Urinary bladder (tissue), 4 donors: ENCODE results near the gene COX4I2. TPM values are rescaled to one million over a fixed set of nuclear protein-coding genes. Genes with fewer than 3 reads are reported as not detected.

Source experiments
- DNase-seq: peaks from one replicate; pipeline ENCODE4 v3.0.0-alpha.2; 2015; ENCODE audit errors: extremely low spot score
- H3K27ac ChIP-seq: one replicate; pipeline ENCODE4 v1.5.1; 2013; ENCODE audit warnings: low read depth, mild to moderate bottlenecking, moderate library complexity
- H3K36me3 ChIP-seq: one replicate; pipeline ENCODE4 v1.6.1; 2013; ENCODE audit warnings: mild to moderate bottlenecking, moderate library complexity; ENCODE audit not compliant: insufficient read depth
- H3K4me1 ChIP-seq: one replicate; pipeline ENCODE4 v1.6.1; 2013; ENCODE audit warnings: mild to moderate bottlenecking, moderate library complexity; ENCODE audit not compliant: insufficient read depth
- H3K4me3 ChIP-seq: one replicate; pipeline ENCODE4 v1.5.1; 2013; ENCODE audit warnings: low read depth, low read length
- WGBS: extraction: QIAGEN DNeasy Blood & Tissue Kit; methylation state at CpG from one replicate; pipeline ENCODE4 v1.1.7; 2013; 5-methylcytosine and 5-hydroxymethylcytosine counted together
- polyA plus RNA-seq: library from polyadenylated mRNA; stranded (reverse); fragments of 200-250 nt; gene quantifications from one replicate; pipeline ENCODE4 v1.2.3, GENCODE V29; 2013
- total RNA-seq: library from RNA; depleted of rRNA; stranded (reverse); fragments of >200 nt; gene quantifications from one replicate; pipeline ENCODE4 v1.2.3, GENCODE V29; 2014
- donor health status: healthy with polysubstance abuse.
- donor health status: healthy.

Gene COX4I2
- total and polyA plus RNA-seq, 2 donors, result 4.8 to 10.1 TPM

- no peak overlapping the region for H3K4me3 ChIP-seq
- H3K27ac ChIP-seq, result peak overlapping the region; percentile 34
- no peaks in the 10 kb centered on the region for H3K36me3 ChIP-seq
- H3K4me1 ChIP-seq, result peaks cover 2% of the 10 kb centered on the region
- DNase-seq, result no peak
- 43% methylated on average over 3 of the region's 3 CpGs for WGBS
These were observed 32.2 kb downstream of the COX4I2 start for GRCh38 chr20:31669876-31670275.

- Histone ChIP-seq H3K36me3 (no peaks in the 10 kb centered on the region), H3K4me3 (no peak overlapping the region), H3K27ac (peak overlapping the region; percentile 80), H3K4me1 (peaks cover 2% of the 10 kb centered on the region)
- no peak for DNase-seq
- WGBS, result 31% methylated on average over 10 of the region's 10 CpGs
These were observed 32.9 kb downstream of the COX4I2 start for GRCh38 chr20:31670371-31671228.

GRCh38 chr20:31671324-31671723 lies 33.6 kb downstream of the COX4I2 start:
- Histone ChIP-seq H3K27ac (peak overlapping the region; percentile 80), H3K4me1 (peaks cover 2% of the 10 kb centered on the region), H3K4me3 (no peak overlapping the region), H3K36me3 (no peaks in the 10 kb centered on the region)
- DNase-seq, result no peak
- WGBS, result 97% methylated on average over 2 of the region's 2 CpGs

GRCh38 chr20:31673435-31673834 lies 35.7 kb downstream of the COX4I2 start:
- Histone ChIP-seq H3K27ac (no peak overlapping the region), H3K36me3 (no peaks in the 10 kb centered on the region), H3K4me3 (no peak overlapping the region), H3K4me1 (peaks cover 2% of the 10 kb centered on the region)
- no peak for DNase-seq

- no peak for DNase-seq
- H3K4me3 ChIP-seq, result no peak overlapping the region
- peaks cover 2% of the 10 kb centered on the region for H3K4me1 ChIP-seq
- H3K27ac ChIP-seq, result no peak overlapping the region
- H3K36me3 ChIP-seq, result no peaks in the 10 kb centered on the region
- 70% methylated on average over 2 of the region's 2 CpGs for WGBS
These were observed 36.3 kb downstream of the COX4I2 start for GRCh38 chr20:31673943-31674463.

- peaks cover 2% of the 10 kb centered on the region for H3K4me1 ChIP-seq
- DNase-seq, result no peak
These were observed 37.4 kb downstream of the COX4I2 start for GRCh38 chr20:31674895-31675827.

GRCh38 chr20:31675828-31676608 lies 38.3 kb downstream of the COX4I2 start:
- peaks cover 2% of the 10 kb centered on the region for H3K4me1 ChIP-seq
- no peak overlapping the region for H3K4me3 ChIP-seq
- H3K27ac ChIP-seq, result no peak overlapping the region
- WGBS, result 57% methylated on average over 11 of the region's 11 CpGs
- no peak for DNase-seq
- no peaks in the 10 kb centered on the region for H3K36me3 ChIP-seq

More at GRCh38 chr20:31674895-31675827, 37.4 kb downstream of the COX4I2 start:
- H3K27ac ChIP-seq, result peak overlapping the region; percentile 12
- 43% methylated on average over 10 of the region's 10 CpGs for WGBS
- H3K4me3 ChIP-seq, result no peak overlapping the region
- no peaks in the 10 kb centered on the region for H3K36me3 ChIP-seq

- Histone ChIP-seq H3K4me1 (peaks cover 2% of the 10 kb centered on the region), H3K36me3 (no peaks in the 10 kb centered on the region), H3K27ac (no peak overlapping the region), H3K4me3 (no peak overlapping the region)
- DNase-seq, result no peak
- 90% methylated on average over 7 of the region's 7 CpGs for WGBS
These were observed 38.9 kb downstream of the COX4I2 start for GRCh38 chr20:31676609-31676989.

GRCh38 chr20:31677553-31678260 lies 40.0 kb downstream of the COX4I2 start:
- no peak for DNase-seq
- H3K4me3 ChIP-seq, result no peak overlapping the region
- no peak overlapping the region for H3K27ac ChIP-seq
- H3K4me1 ChIP-seq, result peaks cover under 1% of the 10 kb centered on the region
- WGBS, result 93% methylated on average over 2 of the region's 2 CpGs
- no peaks in the 10 kb centered on the region for H3K36me3 ChIP-seq

GRCh38 chr20:31678389-31679356 lies 41.0 kb downstream of the COX4I2 start:
- Histone ChIP-seq H3K36me3 (no peaks in the 10 kb centered on the region), H3K4me1 (no peaks in the 10 kb centered on the region), H3K27ac (no peak overlapping the region), H3K4me3 (no peak overlapping the region)
- no peak for DNase-seq
- WGBS, result 75% methylated on average over 9 of the region's 9 CpGs

- no peaks in the 10 kb centered on the region for H3K36me3 ChIP-seq
- H3K4me3 ChIP-seq, result no peak overlapping the region
- no peak for DNase-seq
- no peaks in the 10 kb centered on the region for H3K4me1 ChIP-seq
- no peak overlapping the region for H3K27ac ChIP-seq
- 88% methylated on average over 9 of the region's 9 CpGs for WGBS
These were observed 41.9 kb downstream of the COX4I2 start for GRCh38 chr20:31679357-31680285.
